MM.1S (cell line): ENCODE measurements around the gene NXPE2.

Source experiments
- DNase-seq: peaks from one replicate; pipeline ENCODE4 v3.0.0-alpha.2; 2015
- H2AFZ ChIP-seq: fragments of 300-600 bp; sonication (generic); 2 replicates; pipeline ENCODE4 v1.6.0; 2016; ENCODE audit warnings: antibody characterized with exemption, low read length
- H3F3A ChIP-seq: fragments of 300-600 bp; sonication (generic); 2 replicates; pipeline ENCODE4 v1.6.1; 2016; ENCODE audit warnings: mild to moderate bottlenecking, antibody characterized with exemption, low read length, moderate library complexity, mixed read lengths; ENCODE audit not compliant: insufficient read depth
- H3K27ac ChIP-seq: fragments of 300-600 bp; sonication (generic); 2 replicates; pipeline ENCODE4 v1.5.1; 2016; ENCODE audit warnings: mild to moderate bottlenecking, low read length
- H3K27me3 ChIP-seq: fragments of 300-600 bp; sonication (generic); replicated peaks from 2 replicates; pipeline ENCODE4 v1.6.0; 2016; ENCODE audit warnings: low read length; ENCODE audit not compliant: insufficient read depth
- H3K36me3 ChIP-seq: fragments of 300-600 bp; sonication (generic); replicated peaks from 2 replicates; pipeline ENCODE4 v1.6.1; 2016; ENCODE audit warnings: mild to moderate bottlenecking, low read length, mixed read lengths; ENCODE audit not compliant: insufficient read depth
- H3K4me1 ChIP-seq: fragments of 300-600 bp; sonication (generic); 2 replicates; pipeline ENCODE4 v1.6.1; 2016; ENCODE audit warnings: low read length, mixed read lengths
- H3K4me2 ChIP-seq: fragments of 300-600 bp; sonication (generic); 2 replicates; pipeline ENCODE4 v1.6.0; 2016; ENCODE audit warnings: low read depth, low read length
- H3K4me3 ChIP-seq: fragments of 300-600 bp; sonication (generic); 2 replicates; pipeline ENCODE4 v1.5.1; 2016; ENCODE audit warnings: low read length, mixed read lengths
- H3K79me2 ChIP-seq: fragments of 300-600 bp; sonication (generic); 2 replicates; pipeline ENCODE4 v1.6.1; 2016; ENCODE audit warnings: mixed run types, low read length, mixed read lengths
- H3K9ac ChIP-seq: fragments of 300-600 bp; sonication (generic); 2 replicates; pipeline ENCODE4 v1.6.1; 2016; ENCODE audit warnings: low read length, mixed read lengths
- H3K9me2 ChIP-seq: fragments of 300-600 bp; sonication (generic); replicated peaks from 2 replicates; pipeline ENCODE4 v1.6.1; 2016; ENCODE audit warnings: mild to moderate bottlenecking, low read length, mixed read lengths; ENCODE audit not compliant: insufficient read depth
- H3K9me3 ChIP-seq: fragments of 300-600 bp; sonication (generic); replicated peaks from 2 replicates; pipeline ENCODE4 v1.6.1; 2016; ENCODE audit warnings: mild to moderate bottlenecking, low read length, mixed read lengths; ENCODE audit not compliant: insufficient read depth
- H4K20me1 ChIP-seq: fragments of 300-600 bp; sonication (generic); 2 replicates; pipeline ENCODE4 v1.6.1; 2016; ENCODE audit warnings: mild to moderate bottlenecking, low read length, moderate library complexity, mixed read lengths; ENCODE audit not compliant: insufficient read depth
- CTCF ChIP-seq: fragments of 300-600 bp; sonication (generic); IDR thresholded peaks from 2 replicates; pipeline ENCODE4 v1.5.1; 2016; ENCODE audit warnings: antibody characterized with exemption, low read length, mixed read lengths
- EZH2 ChIP-seq: fragments of 300-600 bp; sonication (generic); optimal IDR thresholded peaks from 2 replicates; pipeline ENCODE3; 2017; ENCODE audit warnings: low read depth, mild to moderate bottlenecking, antibody characterized with exemption, low read length, mixed read lengths
- EZH2phosphoT487 ChIP-seq: fragments of 300-600 bp; sonication (generic); IDR thresholded peaks from 2 replicates; pipeline ENCODE4 v1.6.1; 2018; ENCODE audit warnings: antibody characterized with exemption, low read length

NXPE2 gene

GRCh38 chr11:114666760-114667159 is 11.6 kb upstream of the NXPE2 start:
- no peaks in the 10 kb centered on the region for H3K36me3 ChIP-seq
- H3K9me2 ChIP-seq, result no peaks in the 10 kb centered on the region
- H4K20me1 ChIP-seq, result no peaks in the 10 kb centered on the region
- no peak overlapping the region for H3K27ac ChIP-seq
- H3K4me2 ChIP-seq, result no peak overlapping the region
- H3K4me3 ChIP-seq, result no peak overlapping the region
- no peaks in the 10 kb centered on the region for H3K27me3 ChIP-seq
- TF ChIP-seq EZH2phosphoT487 (no peak), EZH2 (no peak), CTCF (no peak)
- no peaks in the 10 kb centered on the region for H3K9me3 ChIP-seq
- H3K9ac ChIP-seq, result no peak overlapping the region
- no peak overlapping the region for H2AFZ ChIP-seq
- H3K79me2 ChIP-seq, result no peaks in the 10 kb centered on the region
- no peaks in the 10 kb centered on the region for H3F3A ChIP-seq
- no peaks in the 10 kb centered on the region for H3K4me1 ChIP-seq
- DNase-seq, result no peak

- H3K9me2 ChIP-seq, result no peaks in the 10 kb centered on the region
- DNase-seq, result no peak
- no peak overlapping the region for H3K27ac ChIP-seq
- TF ChIP-seq EZH2 (no peak), EZH2phosphoT487 (no peak), CTCF (no peak)
- H3K27me3 ChIP-seq, result no peaks in the 10 kb centered on the region
- no peak overlapping the region for H3K9ac ChIP-seq
- H3K4me1 ChIP-seq, result no peaks in the 10 kb centered on the region
- H4K20me1 ChIP-seq, result no peaks in the 10 kb centered on the region
- no peaks in the 10 kb centered on the region for H3F3A ChIP-seq
- H3K9me3 ChIP-seq, result no peaks in the 10 kb centered on the region
- H3K36me3 ChIP-seq, result no peaks in the 10 kb centered on the region
- no peak overlapping the region for H3K4me2 ChIP-seq
- no peak overlapping the region for H3K4me3 ChIP-seq
- no peak overlapping the region for H2AFZ ChIP-seq
- H3K79me2 ChIP-seq, result no peaks in the 10 kb centered on the region
Observed at GRCh38 chr11:114668109-114668508, 10.2 kb upstream of the NXPE2 start.

GRCh38 chr11:114673661-114674060 is 4.7 kb upstream of the NXPE2 start:
- Histone ChIP-seq H3K9me3 (no peaks in the 10 kb centered on the region), H3K4me3 (no peak overlapping the region), H3K4me2 (no peak overlapping the region), H3K4me1 (no peaks in the 10 kb centered on the region), H3K9ac (no peak overlapping the region), H3F3A (no peaks in the 10 kb centered on the region), H3K27ac (no peak overlapping the region), H3K9me2 (no peaks in the 10 kb centered on the region), H4K20me1 (no peaks in the 10 kb centered on the region), H3K79me2 (no peaks in the 10 kb centered on the region), H2AFZ (no peak overlapping the region), H3K27me3 (no peaks in the 10 kb centered on the region), H3K36me3 (no peaks in the 10 kb centered on the region)
- DNase-seq, result no peak
- no peak for TF ChIP-seq EZH2phosphoT487
- TF ChIP-seq CTCF, result no peak

- Histone ChIP-seq H3K79me2 (no peaks in the 10 kb centered on the region), H4K20me1 (no peaks in the 10 kb centered on the region), H3F3A (no peaks in the 10 kb centered on the region), H3K9ac (no peak overlapping the region), H2AFZ (no peak overlapping the region), H3K9me3 (no peaks in the 10 kb centered on the region), H3K4me1 (no peaks in the 10 kb centered on the region), H3K9me2 (no peaks in the 10 kb centered on the region), H3K36me3 (no peaks in the 10 kb centered on the region), H3K4me2 (no peak overlapping the region), H3K27me3 (no peaks in the 10 kb centered on the region), H3K27ac (no peak overlapping the region), H3K4me3 (no peak overlapping the region)
- TF ChIP-seq EZH2, result no peak
- no peak for TF ChIP-seq CTCF
- TF ChIP-seq EZH2phosphoT487, result no peak
- DNase-seq, result no peak
Observed at GRCh38 chr11:114679505-114679904, 1.2 kb downstream of the NXPE2 start.
